Astrocyte of the hippocampus (primary cell): Measurements from ENCODE around the gene CXCL16.
"Not testable (repeated sequence)": the region's sequence is repeated elsewhere in the genome, so short reads cannot be mapped to it uniquely, and the experiment has no call there.

Experiments
- DNase-seq: peaks from one replicate; pipeline ENCODE4 v3.0.0; 2011; ENCODE audit warnings: low read depth, low spot score

CXCL16 gene

GRCh38 chr17:4721203-4722135, 18.3 kb downstream of the CXCL16 start:
- peak; percentile 48 for DNase-seq

- no peak for DNase-seq
Measured at GRCh38 chr17:4720787-4721186, 18.9 kb downstream of the CXCL16 start.

GRCh38 chr17:4719684-4720221, 20.0 kb downstream of the CXCL16 start:
- DNase-seq: no peak

GRCh38 chr17:4719146-4719545, 20.6 kb downstream of the CXCL16 start:
- DNase-seq: no peak

GRCh38 chr17:4718276-4718675, 21.5 kb downstream of the CXCL16 start:
- no peak for DNase-seq

- no peak for DNase-seq
Measured at GRCh38 chr17:4717791-4718190, 21.9 kb downstream of the CXCL16 start.

GRCh38 chr17:4716081-4716480, 23.6 kb downstream of the CXCL16 start:
- no peak for DNase-seq

GRCh38 chr17:4715063-4715744, 24.5 kb downstream of the CXCL16 start:
- DNase-seq: no peak

GRCh38 chr17:4714340-4715062, 25.2 kb downstream of the CXCL16 start:
- DNase-seq: not testable (repeated sequence)

GRCh38 chr17:4712526-4712925, 27.2 kb downstream of the CXCL16 start:
- DNase-seq: no peak

- DNase-seq: no peak
Measured at GRCh38 chr17:4711661-4712181, 28.0 kb downstream of the CXCL16 start.

- DNase-seq: no peak
Measured at GRCh38 chr17:4710693-4711634, 28.8 kb downstream of the CXCL16 start.

- peak; percentile 100 for DNase-seq
Measured at GRCh38 chr17:4709794-4710692, 29.7 kb downstream of the CXCL16 start, which contains the start of gene ARRB2. Gene ARRB2, plus strand, starts transcription at chr17:4710632. Its CDS starts 90 bp downstream, at chr17:4710722.

- DNase-seq: no peak
Measured at GRCh38 chr17:4708436-4708835, 31.3 kb downstream of the CXCL16 start.

- DNase-seq: peak; percentile 64
Measured at GRCh38 chr17:4706121-4706520, 33.6 kb downstream of the CXCL16 start.

- no peak for DNase-seq
Measured at GRCh38 chr17:4704991-4705390, 34.7 kb downstream of the CXCL16 start.

GRCh38 chr17:4704574-4704907, 35.2 kb downstream of the CXCL16 start:
- not testable (repeated sequence) for DNase-seq

- DNase-seq: no peak
Measured at GRCh38 chr17:4703330-4703691, 36.4 kb downstream of the CXCL16 start.

- DNase-seq: no peak
Measured at GRCh38 chr17:4701116-4701515, 38.6 kb downstream of the CXCL16 start.
